MM.1S (cell line): Measurements from ENCODE around the gene SASS6.

Experiments
- DNase-seq: peaks from one replicate; pipeline ENCODE4 v3.0.0-alpha.2; 2015
- H2AFZ ChIP-seq: fragments of 300-600 bp; sonication (generic); 2 replicates; pipeline ENCODE4 v1.6.0; 2016; ENCODE audit warnings: antibody characterized with exemption, low read length
- H3F3A ChIP-seq: fragments of 300-600 bp; sonication (generic); 2 replicates; pipeline ENCODE4 v1.6.1; 2016; ENCODE audit warnings: mild to moderate bottlenecking, antibody characterized with exemption, low read length, moderate library complexity, mixed read lengths; ENCODE audit not compliant: insufficient read depth
- H3K27ac ChIP-seq: fragments of 300-600 bp; sonication (generic); 2 replicates; pipeline ENCODE4 v1.5.1; 2016; ENCODE audit warnings: mild to moderate bottlenecking, low read length
- H3K27me3 ChIP-seq: fragments of 300-600 bp; sonication (generic); replicated peaks from 2 replicates; pipeline ENCODE4 v1.6.0; 2016; ENCODE audit warnings: low read length; ENCODE audit not compliant: insufficient read depth
- H3K36me3 ChIP-seq: fragments of 300-600 bp; sonication (generic); replicated peaks from 2 replicates; pipeline ENCODE4 v1.6.1; 2016; ENCODE audit warnings: mild to moderate bottlenecking, low read length, mixed read lengths; ENCODE audit not compliant: insufficient read depth
- H3K4me1 ChIP-seq: fragments of 300-600 bp; sonication (generic); 2 replicates; pipeline ENCODE4 v1.6.1; 2016; ENCODE audit warnings: low read length, mixed read lengths
- H3K4me2 ChIP-seq: fragments of 300-600 bp; sonication (generic); 2 replicates; pipeline ENCODE4 v1.6.0; 2016; ENCODE audit warnings: low read depth, low read length
- H3K4me3 ChIP-seq: fragments of 300-600 bp; sonication (generic); 2 replicates; pipeline ENCODE4 v1.5.1; 2016; ENCODE audit warnings: low read length, mixed read lengths
- H3K79me2 ChIP-seq: fragments of 300-600 bp; sonication (generic); 2 replicates; pipeline ENCODE4 v1.6.1; 2016; ENCODE audit warnings: mixed run types, low read length, mixed read lengths
- H3K9ac ChIP-seq: fragments of 300-600 bp; sonication (generic); 2 replicates; pipeline ENCODE4 v1.6.1; 2016; ENCODE audit warnings: low read length, mixed read lengths
- H3K9me2 ChIP-seq: fragments of 300-600 bp; sonication (generic); replicated peaks from 2 replicates; pipeline ENCODE4 v1.6.1; 2016; ENCODE audit warnings: mild to moderate bottlenecking, low read length, mixed read lengths; ENCODE audit not compliant: insufficient read depth
- H3K9me3 ChIP-seq: fragments of 300-600 bp; sonication (generic); replicated peaks from 2 replicates; pipeline ENCODE4 v1.6.1; 2016; ENCODE audit warnings: mild to moderate bottlenecking, low read length, mixed read lengths; ENCODE audit not compliant: insufficient read depth
- H4K20me1 ChIP-seq: fragments of 300-600 bp; sonication (generic); 2 replicates; pipeline ENCODE4 v1.6.1; 2016; ENCODE audit warnings: mild to moderate bottlenecking, low read length, moderate library complexity, mixed read lengths; ENCODE audit not compliant: insufficient read depth
- EZH2 ChIP-seq: fragments of 300-600 bp; sonication (generic); optimal IDR thresholded peaks from 2 replicates; pipeline ENCODE3; 2017; ENCODE audit warnings: low read depth, mild to moderate bottlenecking, antibody characterized with exemption, low read length, mixed read lengths
- EZH2phosphoT487 ChIP-seq: fragments of 300-600 bp; sonication (generic); IDR thresholded peaks from 2 replicates; pipeline ENCODE4 v1.6.1; 2018; ENCODE audit warnings: antibody characterized with exemption, low read length
- TF ChIP-seq, protein P1 (sequence below): fragments of 300-600 bp; sonication (generic); IDR thresholded peaks from 2 replicates; pipeline ENCODE4 v1.5.1; 2016; ENCODE audit warnings: antibody characterized with exemption, low read length, mixed read lengths

SASS6 gene

DNA sequence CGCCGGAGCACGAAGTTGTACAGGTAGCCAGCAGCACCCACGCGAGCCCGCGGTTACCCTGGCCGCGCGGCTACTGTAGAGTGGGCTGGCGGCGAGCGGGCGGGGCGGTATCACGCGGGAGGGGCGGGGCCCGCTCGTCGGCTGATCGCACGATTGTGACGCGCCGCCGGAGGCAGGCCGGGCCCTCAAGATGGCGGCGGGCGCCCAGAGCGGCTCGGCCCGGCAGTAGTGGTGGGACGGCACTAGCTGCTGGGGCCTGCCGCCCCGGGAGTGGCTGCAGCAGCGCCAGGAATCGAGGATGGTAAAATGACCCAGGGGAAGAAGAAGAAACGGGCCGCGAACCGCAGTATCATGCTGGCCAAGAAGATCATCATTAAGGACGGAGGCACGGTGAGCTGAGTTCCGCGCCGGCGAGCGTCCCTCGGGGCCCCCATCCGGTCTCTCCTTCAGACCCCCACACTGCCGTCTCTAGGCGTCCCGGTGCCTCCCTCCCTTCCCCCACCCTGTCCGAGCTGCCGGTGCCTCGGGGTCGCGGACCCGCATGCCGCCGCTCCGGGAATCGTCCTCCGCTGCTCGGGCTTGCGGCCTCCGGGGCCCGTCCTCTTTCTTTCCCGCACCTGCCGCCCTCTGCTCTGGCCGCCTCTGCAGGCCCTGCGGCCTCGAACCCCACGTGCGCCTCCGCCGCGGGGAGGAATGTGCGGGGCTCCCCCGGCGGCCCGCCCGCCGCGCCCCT is 94.6 kb downstream of the SASS6 start:
- H4K20me1 ChIP-seq: no peaks in the 10 kb centered on the region
- H3K79me2 ChIP-seq: peaks cover 61% of the 10 kb centered on the region
- peak overlapping the region; percentile 94 for H3K9ac ChIP-seq
- H2AFZ ChIP-seq: peak overlapping the region; percentile 61; the same call in 1 of the 2 replicates
- peak overlapping the region; percentile 76 for H3K4me3 ChIP-seq
- H3K27ac ChIP-seq: peak overlapping the region; percentile 87
- TF ChIP-seq EZH2: no peak
- H3F3A ChIP-seq: peaks cover 9% of the 10 kb centered on the region
- no peaks in the 10 kb centered on the region for H3K27me3 ChIP-seq
- H3K9me2 ChIP-seq: no peaks in the 10 kb centered on the region
- DNase-seq: peak; percentile 78
- peak overlapping the region; percentile 63; the same call in 1 of the 2 replicates for H3K4me2 ChIP-seq
- H3K4me1 ChIP-seq: no peaks in the 10 kb centered on the region
- no peaks in the 10 kb centered on the region for H3K36me3 ChIP-seq
- no peaks in the 10 kb centered on the region for H3K9me3 ChIP-seq

GRCh38 chr1:100037656-100037926 is 95.1 kb downstream of the SASS6 start:
- TF ChIP-seq, protein P1, sequence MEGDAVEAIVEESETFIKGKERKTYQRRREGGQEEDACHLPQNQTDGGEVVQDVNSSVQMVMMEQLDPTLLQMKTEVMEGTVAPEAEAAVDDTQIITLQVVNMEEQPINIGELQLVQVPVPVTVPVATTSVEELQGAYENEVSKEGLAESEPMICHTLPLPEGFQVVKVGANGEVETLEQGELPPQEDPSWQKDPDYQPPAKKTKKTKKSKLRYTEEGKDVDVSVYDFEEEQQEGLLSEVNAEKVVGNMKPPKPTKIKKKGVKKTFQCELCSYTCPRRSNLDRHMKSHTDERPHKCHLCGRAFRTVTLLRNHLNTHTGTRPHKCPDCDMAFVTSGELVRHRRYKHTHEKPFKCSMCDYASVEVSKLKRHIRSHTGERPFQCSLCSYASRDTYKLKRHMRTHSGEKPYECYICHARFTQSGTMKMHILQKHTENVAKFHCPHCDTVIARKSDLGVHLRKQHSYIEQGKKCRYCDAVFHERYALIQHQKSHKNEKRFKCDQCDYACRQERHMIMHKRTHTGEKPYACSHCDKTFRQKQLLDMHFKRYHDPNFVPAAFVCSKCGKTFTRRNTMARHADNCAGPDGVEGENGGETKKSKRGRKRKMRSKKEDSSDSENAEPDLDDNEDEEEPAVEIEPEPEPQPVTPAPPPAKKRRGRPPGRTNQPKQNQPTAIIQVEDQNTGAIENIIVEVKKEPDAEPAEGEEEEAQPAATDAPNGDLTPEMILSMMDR: no peak
- no peak for TF ChIP-seq EZH2phosphoT487
- TF ChIP-seq EZH2: no peak
- Histone ChIP-seq H3K4me1 (no peaks in the 10 kb centered on the region), H3K4me2 (peak overlapping the region; percentile 63; the same call in 1 of the 2 replicates), H2AFZ (peak overlapping the region; percentile 61), H3K9ac (peak overlapping the region; percentile 94), H4K20me1 (no peaks in the 10 kb centered on the region), H3K9me2 (no peaks in the 10 kb centered on the region), H3K9me3 (no peaks in the 10 kb centered on the region), H3F3A (peaks cover 9% of the 10 kb centered on the region), H3K36me3 (no peaks in the 10 kb centered on the region), H3K79me2 (peaks cover 56% of the 10 kb centered on the region), H3K4me3 (peak overlapping the region; percentile 76), H3K27me3 (no peaks in the 10 kb centered on the region), H3K27ac (peak overlapping the region; percentile 87; the same call in 1 of the 2 replicates)
- no peak for DNase-seq

GRCh38 chr1:100036718-100037655 is 95.7 kb downstream of the SASS6 start:
- Histone ChIP-seq H3K9me2 (no peaks in the 10 kb centered on the region), H4K20me1 (no peaks in the 10 kb centered on the region), H3K27ac (peak overlapping the region; percentile 87; the same call in 1 of the 2 replicates), H3K27me3 (no peaks in the 10 kb centered on the region), H3F3A (peaks cover 9% of the 10 kb centered on the region), H3K79me2 (peaks cover 50% of the 10 kb centered on the region), H3K36me3 (no peaks in the 10 kb centered on the region), H3K4me2 (peak overlapping the region; percentile 63), H2AFZ (peak overlapping the region; percentile 61), H3K4me3 (peak overlapping the region; percentile 76), H3K9me3 (no peaks in the 10 kb centered on the region), H3K4me1 (no peaks in the 10 kb centered on the region), H3K9ac (peak overlapping the region; percentile 94)
- DNase-seq: no peak
- TF ChIP-seq EZH2phosphoT487 (no peak), EZH2 (no peak)
- TF ChIP-seq, protein P1: no peak
